ENCODE results near the gene CLCF1. TPM values are rescaled to one million over a fixed set of nuclear protein-coding genes. Genes with fewer than 3 reads are reported as not detected.

CLCF1 gene
- total RNA-seq, 2 experiments from 2014 or later = 0.79 to 0.81 TPM

GRCh38 chr11:67357831-67358670, 15.3 kb downstream of the CLCF1 start:
- ChIA-PET CTCF (interaction anchor here (2.4 to 12.1 kb wide), 3 partner anchors 12 to 19 kb away, joined by 11 to 883 read pairs (median 54); partner anchors contain the start of gene CLCF1), POLR2A (interaction anchor here (2.2 to 3.1 kb wide), 2 partner anchors 15 to 24 kb away, joined by 14 to 16 read pairs; partner anchors contain the start of gene CLCF1)
- TF ChIP-seq, protein P1, sequence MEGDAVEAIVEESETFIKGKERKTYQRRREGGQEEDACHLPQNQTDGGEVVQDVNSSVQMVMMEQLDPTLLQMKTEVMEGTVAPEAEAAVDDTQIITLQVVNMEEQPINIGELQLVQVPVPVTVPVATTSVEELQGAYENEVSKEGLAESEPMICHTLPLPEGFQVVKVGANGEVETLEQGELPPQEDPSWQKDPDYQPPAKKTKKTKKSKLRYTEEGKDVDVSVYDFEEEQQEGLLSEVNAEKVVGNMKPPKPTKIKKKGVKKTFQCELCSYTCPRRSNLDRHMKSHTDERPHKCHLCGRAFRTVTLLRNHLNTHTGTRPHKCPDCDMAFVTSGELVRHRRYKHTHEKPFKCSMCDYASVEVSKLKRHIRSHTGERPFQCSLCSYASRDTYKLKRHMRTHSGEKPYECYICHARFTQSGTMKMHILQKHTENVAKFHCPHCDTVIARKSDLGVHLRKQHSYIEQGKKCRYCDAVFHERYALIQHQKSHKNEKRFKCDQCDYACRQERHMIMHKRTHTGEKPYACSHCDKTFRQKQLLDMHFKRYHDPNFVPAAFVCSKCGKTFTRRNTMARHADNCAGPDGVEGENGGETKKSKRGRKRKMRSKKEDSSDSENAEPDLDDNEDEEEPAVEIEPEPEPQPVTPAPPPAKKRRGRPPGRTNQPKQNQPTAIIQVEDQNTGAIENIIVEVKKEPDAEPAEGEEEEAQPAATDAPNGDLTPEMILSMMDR (IDR thresholded peaks at IDR 0.05) = no peak
- Mint-ChIP-seq H3K9me3 (no peaks in the 10 kb centered on the region), H3K36me3 (ENCODE audit: low read depth) (no peaks in the 10 kb centered on the region), H3K27ac (no peak overlapping the region), H3K4me3 (no peak overlapping the region), H3K4me1 (ENCODE audit: low read depth) (peaks cover 23% of the 10 kb centered on the region), H3K27me3 (peaks cover 3% of the 10 kb centered on the region)
- intact Hi-C loops (cut with micrococcal nuclease) = no loop called here
- ATAC-seq (no peak), DNase-seq (no peak)

DNA sequence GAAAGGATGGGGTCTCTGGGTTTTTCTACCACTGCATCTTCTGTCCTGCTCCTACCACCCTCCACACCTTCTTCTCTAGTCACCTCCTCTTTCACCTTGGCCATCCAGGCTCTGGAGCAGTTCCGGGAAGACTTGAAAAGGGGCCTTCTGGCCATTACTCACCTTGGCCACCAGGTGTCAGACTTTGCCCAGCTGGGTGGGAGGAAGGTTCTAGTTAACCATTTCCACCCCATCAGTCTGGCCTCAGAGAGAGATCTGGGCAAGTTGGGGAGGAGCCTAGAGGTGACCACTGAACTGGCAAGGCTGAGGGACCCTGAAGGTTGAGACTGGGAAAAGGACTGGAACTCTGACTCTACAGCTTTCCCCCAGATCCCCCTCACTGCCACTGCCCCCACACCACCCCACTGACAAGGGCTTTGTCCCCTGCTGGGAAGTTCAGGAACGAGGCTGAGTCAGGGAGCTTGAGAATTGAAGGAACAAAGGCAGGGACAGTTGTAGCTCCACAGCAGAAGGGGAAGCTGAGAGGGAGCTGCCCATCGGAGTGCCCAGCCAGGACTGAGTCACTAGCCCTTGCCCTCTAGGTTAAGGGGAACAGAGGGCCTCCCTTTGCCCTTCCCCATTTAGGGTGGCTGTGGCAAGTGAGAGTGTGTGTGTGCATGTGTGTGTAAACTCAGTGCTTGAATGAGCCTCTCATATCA, 16.4 kb downstream of the CLCF1 start:
- CTCF ChIA-PET = interaction anchor here (0.6 to 12.1 kb wide), 18 partner anchors 8 to 149 kb away, joined by 3 to 883 read pairs (median 4); partner anchors contain the start of genes CLCF1, PITPNM1, PPP1CA and RAD9A
- intact Hi-C loops (cut with micrococcal nuclease) = loop anchor here (1.0 kb wide), 1 partner anchor 25 kb away; no protein-coding TSS in a partner anchor
- DNase-seq (peak; percentile 67), ATAC-seq (peak; percentile 8)
- H3K27ac Mint-ChIP-seq = peak overlapping the region; percentile 56
- H3K36me3 Mint-ChIP-seq (ENCODE audit: low read depth) = no peaks in the 10 kb centered on the region
- peaks cover 3% of the 10 kb centered on the region for H3K27me3 Mint-ChIP-seq
- H3K4me1 Mint-ChIP-seq (ENCODE audit: low read depth) = peaks cover 26% of the 10 kb centered on the region
- no peak overlapping the region for H3K4me3 Mint-ChIP-seq
- H3K9me3 Mint-ChIP-seq = no peaks in the 10 kb centered on the region
- TF ChIP-seq, protein P1 (IDR thresholded peaks at IDR 0.05) = peak; percentile 95
- POLR2A ChIA-PET = interaction anchor here (0.6 to 3.1 kb wide), 6 partner anchors 10 to 123 kb away, joined by 3 to 16 read pairs (median 6); partner anchors contain the start of gene CLCF1

DNA sequence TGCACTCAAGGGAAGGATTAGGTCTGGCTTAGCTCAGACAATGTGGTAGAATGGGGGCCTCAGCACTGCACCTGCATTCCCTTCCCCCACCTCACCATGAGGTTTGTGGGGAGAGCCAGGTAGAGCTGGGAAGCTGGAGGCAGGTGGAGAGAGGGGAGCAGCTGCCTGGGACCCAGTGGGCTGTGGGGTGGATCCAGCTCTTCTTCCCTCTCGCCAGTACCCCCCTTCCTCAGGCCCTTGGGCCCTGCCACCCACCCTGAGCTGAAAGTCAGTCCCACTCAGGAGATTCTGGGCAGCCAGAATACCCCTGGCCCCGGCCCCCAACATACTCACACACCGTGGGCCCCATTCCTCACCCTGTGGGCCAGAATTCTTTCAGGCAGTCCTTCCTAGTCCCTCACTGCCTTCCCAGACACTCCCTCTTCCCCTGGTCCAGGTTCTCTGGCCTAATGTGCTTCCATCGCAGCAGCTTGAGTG, 17.0 kb downstream of the CLCF1 start:
- TF ChIP-seq, protein P1 (IDR thresholded peaks at IDR 0.05) = no peak
- intact Hi-C loops (cut with micrococcal nuclease) = loop anchor here (1.0 kb wide), 1 partner anchor 26 kb away; no protein-coding TSS in a partner anchor
- ChIA-PET CTCF (interaction anchor here (0.7 to 12.1 kb wide), 16 partner anchors 8 to 149 kb away, joined by 3 to 883 read pairs (median 4); partner anchors contain the start of genes CLCF1, PITPNM1, PPP1CA and RAD9A), POLR2A (interaction anchor here (0.9 to 3.1 kb wide), 5 partner anchors 11 to 109 kb away, joined by 3 to 16 read pairs (median 8); partner anchors contain the start of gene CLCF1)
- no peak for ATAC-seq
- H3K36me3 Mint-ChIP-seq (ENCODE audit: low read depth) = peaks cover 1% of the 10 kb centered on the region
- H3K9me3 Mint-ChIP-seq = no peaks in the 10 kb centered on the region
- peaks cover 30% of the 10 kb centered on the region for H3K4me1 Mint-ChIP-seq (ENCODE audit: low read depth)
- no peak for DNase-seq
- peak overlapping the region; percentile 56 for H3K27ac Mint-ChIP-seq
- peaks cover 3% of the 10 kb centered on the region for H3K27me3 Mint-ChIP-seq
- H3K4me3 Mint-ChIP-seq = no peak overlapping the region

- TF ChIP-seq, protein P1 (IDR thresholded peaks at IDR 0.05) = no peak
- Mint-ChIP-seq H3K36me3 (ENCODE audit: low read depth) (peaks cover 1% of the 10 kb centered on the region), H3K4me1 (ENCODE audit: low read depth) (peaks cover 35% of the 10 kb centered on the region), H3K27me3 (peaks cover 3% of the 10 kb centered on the region), H3K9me3 (no peaks in the 10 kb centered on the region), H3K27ac (peak overlapping the region; percentile 16), H3K4me3 (no peak overlapping the region)
- intact Hi-C loops (cut with micrococcal nuclease) = loop anchor here (1.0 kb wide), 1 partner anchor 26 kb away; no protein-coding TSS in a partner anchor
- ChIA-PET CTCF (interaction anchor here (0.7 to 12.1 kb wide), 14 partner anchors 10 to 150 kb away, joined by 3 to 883 read pairs (median 4); partner anchors contain the start of genes CLCF1, PITPNM1 and PPP1CA), POLR2A (interaction anchor here (0.9 to 3.5 kb wide), 6 partner anchors 8 to 37 kb away, joined by 4 to 22 read pairs (median 14); partner anchors contain the start of genes CLCF1 and RAD9A)
- ATAC-seq = no peak
- no peak for DNase-seq
Observed at GRCh38 chr11:67355794-67356386, 17.5 kb downstream of the CLCF1 start.
